Jurkat, Clone E6-1 (cell line): Measurements from ENCODE around the gene BCAS3.

ENCODE experiments used
- DNase-seq: peaks from one replicate; pipeline ENCODE4 v3.0.0-alpha.2; 2011; ENCODE audit warnings: low read depth, low spot score
- H3K4me3 ChIP-seq: 2 replicates; pipeline ENCODE4 v1.5.1; 2011; ENCODE audit warnings: mild to moderate bottlenecking, low read length, control low read depth, moderate library complexity

Gene BCAS3

GRCh38 chr17:61384692-61385576, 707.3 kb downstream of the BCAS3 start:
- no peak for DNase-seq
- H3K4me3 ChIP-seq: no peak overlapping the region

GRCh38 chr17:61385577-61386236, 708.1 kb downstream of the BCAS3 start:
- H3K4me3 ChIP-seq: no peak overlapping the region
- no peak for DNase-seq

- DNase-seq: no peak
- H3K4me3 ChIP-seq: no peak overlapping the region
These were observed 708.6 kb downstream of the BCAS3 start for GRCh38 chr17:61386251-61386650.

- no peak for DNase-seq
- H3K4me3 ChIP-seq: no peak overlapping the region
These were observed 709.4 kb downstream of the BCAS3 start for GRCh38 chr17:61387011-61387410.

GRCh38 chr17:61387511-61388305, 710.1 kb downstream of the BCAS3 start:
- no peak overlapping the region for H3K4me3 ChIP-seq
- DNase-seq: no peak

GRCh38 chr17:61388561-61389356, 711.1 kb downstream of the BCAS3 start:
- no peak overlapping the region for H3K4me3 ChIP-seq
- no peak for DNase-seq

GRCh38 chr17:61389670-61390478, 712.2 kb downstream of the BCAS3 start:
- no peak for DNase-seq
- no peak overlapping the region for H3K4me3 ChIP-seq

GRCh38 chr17:61390479-61390791, 712.8 kb downstream of the BCAS3 start:
- no peak for DNase-seq
- H3K4me3 ChIP-seq: no peak overlapping the region

- no peak overlapping the region for H3K4me3 ChIP-seq
- DNase-seq: no peak
These were observed 714.1 kb downstream of the BCAS3 start for GRCh38 chr17:61391595-61392291.

GRCh38 chr17:61392679-61393078, 715.0 kb downstream of the BCAS3 start:
- no peak for DNase-seq
- H3K4me3 ChIP-seq: no peak overlapping the region

- no peak overlapping the region for H3K4me3 ChIP-seq
- no peak for DNase-seq
These were observed 715.9 kb downstream of the BCAS3 start for GRCh38 chr17:61393550-61393903.

- no peak overlapping the region for H3K4me3 ChIP-seq
- no peak for DNase-seq
These were observed 716.4 kb downstream of the BCAS3 start for GRCh38 chr17:61393904-61394629.

GRCh38 chr17:61394630-61395408, 717.2 kb downstream of the BCAS3 start:
- DNase-seq: no peak
- no peak overlapping the region for H3K4me3 ChIP-seq

GRCh38 chr17:61395409-61395982, 717.8 kb downstream of the BCAS3 start:
- H3K4me3 ChIP-seq: no peak overlapping the region

GRCh38 chr17:61395983-61396585, 718.4 kb downstream of the BCAS3 start:
- no peak for DNase-seq
- no peak overlapping the region for H3K4me3 ChIP-seq

More at GRCh38 chr17:61395409-61395982, 717.8 kb downstream of the BCAS3 start:
- DNase-seq: no peak

- DNase-seq: no peak
- no peak overlapping the region for H3K4me3 ChIP-seq
These were observed 719.0 kb downstream of the BCAS3 start for GRCh38 chr17:61396586-61397085.
